DMS153 treated with DMSO at 0.1 percent for 48 hours (cell line): ENCODE results near the gene CACNA2D1.

Experiments
- DNase-seq: peaks from one replicate; lab custom pipeline; 2025; ENCODE audit not compliant: unreplicated experiment; lab: John Stamatoyannopoulos, UW

CACNA2D1 gene

GRCh38 chr7:82289152-82289535 lies 154.4 kb downstream of the CACNA2D1 start:
- no peak for DNase-seq

- DNase-seq = no peak
These were observed 156.8 kb downstream of the CACNA2D1 start for GRCh38 chr7:82286798-82287140.

GRCh38 chr7:82286096-82286797 lies 157.3 kb downstream of the CACNA2D1 start:
- no peak for DNase-seq

GRCh38 chr7:82284936-82285519 lies 158.5 kb downstream of the CACNA2D1 start:
- no peak for DNase-seq

- no peak for DNase-seq
These were observed 168.2 kb downstream of the CACNA2D1 start for GRCh38 chr7:82275342-82275741.

GRCh38 chr7:82274681-82275080 lies 168.9 kb downstream of the CACNA2D1 start:
- DNase-seq = no peak

GRCh38 chr7:82273886-82274285 lies 169.7 kb downstream of the CACNA2D1 start:
- no peak for DNase-seq

GRCh38 chr7:82270870-82271269 lies 172.7 kb downstream of the CACNA2D1 start:
- DNase-seq = no peak

- DNase-seq = no peak
These were observed 174.9 kb downstream of the CACNA2D1 start for GRCh38 chr7:82268632-82269031.

GRCh38 chr7:82266081-82266480 lies 177.5 kb downstream of the CACNA2D1 start:
- no peak for DNase-seq

GRCh38 chr7:82264783-82265305 lies 178.7 kb downstream of the CACNA2D1 start:
- no peak for DNase-seq

GRCh38 chr7:82263920-82264782 lies 179.4 kb downstream of the CACNA2D1 start:
- DNase-seq = peak; percentile 53

GRCh38 chr7:82258181-82258580 lies 185.4 kb downstream of the CACNA2D1 start:
- DNase-seq = no peak

GRCh38 chr7:82257118-82257695 lies 186.4 kb downstream of the CACNA2D1 start:
- no peak for DNase-seq

- no peak for DNase-seq
These were observed 187.9 kb downstream of the CACNA2D1 start for GRCh38 chr7:82255706-82256105.

- DNase-seq = no peak
These were observed 193.0 kb downstream of the CACNA2D1 start for GRCh38 chr7:82250598-82250997.

- no peak for DNase-seq
These were observed 193.6 kb downstream of the CACNA2D1 start for GRCh38 chr7:82249979-82250378.

GRCh38 chr7:82247814-82248433 lies 195.7 kb downstream of the CACNA2D1 start:
- no peak for DNase-seq

- DNase-seq = no peak
These were observed 198.5 kb downstream of the CACNA2D1 start for GRCh38 chr7:82244947-82245517.

- no peak for DNase-seq
These were observed 202.2 kb downstream of the CACNA2D1 start for GRCh38 chr7:82241356-82241755.

GRCh38 chr7:82235713-82236112 lies 207.9 kb downstream of the CACNA2D1 start:
- DNase-seq = no peak
